Type B pancreatic cell (in vitro differentiated cells): ENCODE measurements around the gene NTM. TPM values are rescaled to one million over a fixed set of nuclear protein-coding genes. Genes with fewer than 3 reads are reported as not detected.

Source experiments
- DNase-seq: peaks from one replicate; pipeline ENCODE4 v3.0.0; 2021; ENCODE audit warnings: mixed read lengths; ENCODE audit not compliant: unreplicated experiment; ENCODE audit errors: extremely low spot score
- H3K27ac Mint-ChIP-seq: 2 replicates; pipeline ENCODE4 v1.8.0; 2021; ENCODE audit warnings: mild to moderate bottlenecking, mixed read lengths
- H3K27me3 Mint-ChIP-seq: 2 replicates; pipeline ENCODE4 v1.8.0; 2021; ENCODE audit warnings: mixed read lengths
- H3K36me3 Mint-ChIP-seq: 2 replicates; pipeline ENCODE4 v1.8.0; 2021; ENCODE audit warnings: mixed read lengths
- H3K4me1 Mint-ChIP-seq: one replicate; pipeline ENCODE4 v1.8.0; 2021; ENCODE audit warnings: mixed read lengths; ENCODE audit not compliant: unreplicated experiment
- H3K4me3 Mint-ChIP-seq: 2 replicates; pipeline ENCODE4 v1.8.0; 2021; ENCODE audit warnings: mild to moderate bottlenecking, mixed read lengths
- H3K9me3 Mint-ChIP-seq: 2 replicates; pipeline ENCODE4 v1.8.0; 2021; ENCODE audit warnings: mixed read lengths
- total RNA-seq: library from RNA; stranded (reverse); gene quantifications from 2 replicates; pipeline ENCODE4 v1.2.1, GENCODE V29; 2021; ENCODE audit warnings: low replicate concordance
- TF ChIP-seq, protein P1 (sequence below): fragments of 200-600 bp; sonication (generic); conservative IDR thresholded peaks from 2 replicates; pipeline ENCODE4 v1.5.0; 2021; ENCODE audit warnings: antibody characterized with exemption, mild to moderate bottlenecking

NTM gene
- total RNA-seq, 1 donor from 2014 or later = 19.2 TPM

DNA sequence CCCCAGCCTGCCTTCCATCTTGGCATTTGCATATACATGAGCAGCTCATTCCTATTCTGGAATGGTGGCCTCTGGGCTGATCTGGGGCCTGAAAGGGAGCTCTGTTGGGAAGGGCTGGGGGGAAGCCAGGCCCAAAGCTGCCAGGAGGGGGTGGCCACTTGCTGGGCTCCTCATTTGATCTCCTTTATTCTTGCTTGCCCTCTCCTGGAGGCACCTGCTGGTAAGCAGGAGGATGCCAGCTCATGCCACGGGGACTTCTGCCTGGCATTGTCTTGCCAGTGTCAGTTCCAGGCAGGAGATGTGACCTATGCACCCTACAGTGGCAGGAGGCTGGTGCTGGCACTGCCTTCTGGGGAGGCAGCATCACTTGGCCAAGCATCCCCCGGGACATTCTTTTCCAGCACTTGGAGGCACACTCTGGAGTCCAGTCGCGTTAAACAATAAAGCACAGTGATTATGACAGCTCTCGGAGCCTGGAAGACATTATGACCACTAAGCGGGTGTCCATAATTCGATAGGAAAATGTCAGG is 128.3 kb downstream of the NTM start:
- TF ChIP-seq, protein P1, sequence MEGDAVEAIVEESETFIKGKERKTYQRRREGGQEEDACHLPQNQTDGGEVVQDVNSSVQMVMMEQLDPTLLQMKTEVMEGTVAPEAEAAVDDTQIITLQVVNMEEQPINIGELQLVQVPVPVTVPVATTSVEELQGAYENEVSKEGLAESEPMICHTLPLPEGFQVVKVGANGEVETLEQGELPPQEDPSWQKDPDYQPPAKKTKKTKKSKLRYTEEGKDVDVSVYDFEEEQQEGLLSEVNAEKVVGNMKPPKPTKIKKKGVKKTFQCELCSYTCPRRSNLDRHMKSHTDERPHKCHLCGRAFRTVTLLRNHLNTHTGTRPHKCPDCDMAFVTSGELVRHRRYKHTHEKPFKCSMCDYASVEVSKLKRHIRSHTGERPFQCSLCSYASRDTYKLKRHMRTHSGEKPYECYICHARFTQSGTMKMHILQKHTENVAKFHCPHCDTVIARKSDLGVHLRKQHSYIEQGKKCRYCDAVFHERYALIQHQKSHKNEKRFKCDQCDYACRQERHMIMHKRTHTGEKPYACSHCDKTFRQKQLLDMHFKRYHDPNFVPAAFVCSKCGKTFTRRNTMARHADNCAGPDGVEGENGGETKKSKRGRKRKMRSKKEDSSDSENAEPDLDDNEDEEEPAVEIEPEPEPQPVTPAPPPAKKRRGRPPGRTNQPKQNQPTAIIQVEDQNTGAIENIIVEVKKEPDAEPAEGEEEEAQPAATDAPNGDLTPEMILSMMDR = no peak
- Mint-ChIP-seq H3K27ac (no peak overlapping the region), H3K36me3 (no peaks in the 10 kb centered on the region), H3K4me3 (no peak overlapping the region), H3K9me3 (no peaks in the 10 kb centered on the region), H3K4me1 (no peaks in the 10 kb centered on the region), H3K27me3 (peaks cover 20% of the 10 kb centered on the region)
- no peak for DNase-seq

- Mint-ChIP-seq H3K27ac (no peak overlapping the region), H3K27me3 (peaks cover 18% of the 10 kb centered on the region), H3K4me3 (no peak overlapping the region), H3K36me3 (no peaks in the 10 kb centered on the region), H3K9me3 (no peaks in the 10 kb centered on the region), H3K4me1 (peaks cover 3% of the 10 kb centered on the region)
- no peak for DNase-seq
- TF ChIP-seq, protein P1 = no peak
Measured at GRCh38 chr11:131499199-131499598, 128.8 kb downstream of the NTM start.

GRCh38 chr11:131503017-131503416 is 132.6 kb downstream of the NTM start:
- no peaks in the 10 kb centered on the region for H3K9me3 Mint-ChIP-seq
- DNase-seq = no peak
- TF ChIP-seq, protein P1 = no peak
- no peak overlapping the region for H3K4me3 Mint-ChIP-seq
- no peak overlapping the region for H3K27ac Mint-ChIP-seq
- H3K36me3 Mint-ChIP-seq = no peaks in the 10 kb centered on the region
- peaks cover 19% of the 10 kb centered on the region for H3K27me3 Mint-ChIP-seq
- peaks cover 10% of the 10 kb centered on the region for H3K4me1 Mint-ChIP-seq

DNA sequence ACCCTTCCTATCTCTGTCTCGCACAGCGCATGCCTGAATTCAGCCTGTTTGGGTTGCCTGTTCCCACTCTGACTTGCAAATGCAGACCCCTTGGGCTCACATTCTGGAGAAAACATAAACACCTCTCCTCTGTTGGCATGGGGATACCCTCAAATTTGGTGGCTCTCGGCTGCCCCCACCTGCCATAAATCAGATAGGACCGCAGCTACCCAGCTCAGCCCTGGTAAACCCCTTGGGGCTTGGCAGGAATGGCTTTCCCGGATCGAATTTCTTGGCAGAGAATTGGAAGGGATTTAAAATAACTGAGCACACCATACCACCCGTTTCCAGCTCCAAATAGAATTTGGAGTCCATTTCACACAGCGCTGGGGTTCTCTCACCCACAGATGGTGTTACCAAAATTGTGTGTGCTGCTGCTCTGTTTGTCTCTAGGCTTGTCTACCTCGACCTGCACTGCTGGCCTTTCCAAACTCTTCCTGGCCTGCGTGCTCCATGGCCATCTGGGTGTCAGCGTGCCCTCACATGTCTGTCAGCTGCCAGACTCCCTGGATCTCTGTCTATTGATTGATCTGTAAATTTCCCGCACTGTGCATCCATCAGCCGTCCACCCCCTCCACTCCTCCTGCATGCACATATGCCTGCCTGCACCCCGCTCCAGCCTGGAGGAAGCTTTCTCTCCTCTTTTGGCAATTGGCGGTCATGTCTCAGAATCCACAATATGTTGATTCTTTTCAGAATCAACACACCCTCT is 134.0 kb downstream of the NTM start:
- no peak for DNase-seq
- Mint-ChIP-seq H3K36me3 (no peaks in the 10 kb centered on the region), H3K4me3 (no peak overlapping the region), H3K9me3 (peaks cover 4% of the 10 kb centered on the region), H3K27me3 (peaks cover 21% of the 10 kb centered on the region), H3K27ac (no peak overlapping the region), H3K4me1 (peaks cover 10% of the 10 kb centered on the region)
- TF ChIP-seq, protein P1 = peak; percentile 65

- no peaks in the 10 kb centered on the region for H3K36me3 Mint-ChIP-seq
- DNase-seq = no peak
- no peak overlapping the region for H3K27ac Mint-ChIP-seq
- H3K4me1 Mint-ChIP-seq = peaks cover 10% of the 10 kb centered on the region
- TF ChIP-seq, protein P1 = no peak
- H3K27me3 Mint-ChIP-seq = peaks cover 22% of the 10 kb centered on the region
- H3K9me3 Mint-ChIP-seq = peaks cover 5% of the 10 kb centered on the region
- no peak overlapping the region for H3K4me3 Mint-ChIP-seq
Measured at GRCh38 chr11:131506348-131506747, 135.9 kb downstream of the NTM start.
